Measurements from ENCODE around the gene FIP1L1. TPM values are rescaled to one million over a fixed set of nuclear protein-coding genes. Genes with fewer than 3 reads are reported as not detected.

The FIP1L1 gene
- total RNA-seq, 1 experiment from 2014 or later = 44.8 TPM

- CTCF ChIA-PET = no interaction called here
These were observed 46.8 kb downstream of the FIP1L1 start for GRCh38 chr4:53424280-53424679.

DNA sequence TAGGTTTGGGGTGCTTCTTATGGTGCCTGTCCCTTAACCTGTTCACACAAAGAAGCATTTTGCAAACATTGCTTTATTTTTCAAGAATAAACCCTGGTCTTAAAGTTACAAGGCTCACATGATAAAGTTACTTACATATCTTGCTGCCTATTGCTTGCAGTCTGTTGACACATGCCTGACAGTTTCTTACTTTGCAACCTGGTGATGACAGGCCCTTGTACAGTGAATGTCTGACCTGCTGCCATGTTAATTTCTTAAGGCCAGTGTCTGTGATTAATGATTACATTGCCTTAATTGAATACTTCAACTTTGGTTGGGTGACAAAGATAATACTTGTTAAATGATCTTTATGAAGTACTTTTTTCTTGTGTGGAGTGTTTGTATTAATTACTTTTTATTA, 49.9 kb downstream of the FIP1L1 start:
- Histone ChIP-seq H4K20me1 (ENCODE audit: insufficient read depth) (peaks cover 4% of the 10 kb centered on the region; the same call in 1 of the 2 replicates), H3K9me2 (ENCODE audit: insufficient read depth) (no peaks in the 10 kb centered on the region), H2AFZ (no peak overlapping the region), H3K36me3 (ENCODE audit: low read depth) (0 out of 2 replicates have a peak, but pooled peaks cover 14% of the 10 kb centered on the region), H3F3A (ENCODE audit: insufficient read depth, low read depth) (peaks cover 5% of the 10 kb centered on the region; the same call in 1 of the 2 replicates), H3K27me3 (ENCODE audit: insufficient read depth, low read depth) (no peaks in the 10 kb centered on the region), H3K4me1 (replicated peaks; ENCODE audit: insufficient read depth) (no peaks in the 10 kb centered on the region), H3K4me3 (no peak overlapping the region), H3K27ac (no peak overlapping the region), H3K9me3 (ENCODE audit: insufficient read depth, low read depth) (no peaks in the 10 kb centered on the region), H3K79me2 (ENCODE audit: low read depth) (no peaks in the 10 kb centered on the region), H3K4me2 (no peak overlapping the region)
- TF ChIP-seq, protein P1, sequence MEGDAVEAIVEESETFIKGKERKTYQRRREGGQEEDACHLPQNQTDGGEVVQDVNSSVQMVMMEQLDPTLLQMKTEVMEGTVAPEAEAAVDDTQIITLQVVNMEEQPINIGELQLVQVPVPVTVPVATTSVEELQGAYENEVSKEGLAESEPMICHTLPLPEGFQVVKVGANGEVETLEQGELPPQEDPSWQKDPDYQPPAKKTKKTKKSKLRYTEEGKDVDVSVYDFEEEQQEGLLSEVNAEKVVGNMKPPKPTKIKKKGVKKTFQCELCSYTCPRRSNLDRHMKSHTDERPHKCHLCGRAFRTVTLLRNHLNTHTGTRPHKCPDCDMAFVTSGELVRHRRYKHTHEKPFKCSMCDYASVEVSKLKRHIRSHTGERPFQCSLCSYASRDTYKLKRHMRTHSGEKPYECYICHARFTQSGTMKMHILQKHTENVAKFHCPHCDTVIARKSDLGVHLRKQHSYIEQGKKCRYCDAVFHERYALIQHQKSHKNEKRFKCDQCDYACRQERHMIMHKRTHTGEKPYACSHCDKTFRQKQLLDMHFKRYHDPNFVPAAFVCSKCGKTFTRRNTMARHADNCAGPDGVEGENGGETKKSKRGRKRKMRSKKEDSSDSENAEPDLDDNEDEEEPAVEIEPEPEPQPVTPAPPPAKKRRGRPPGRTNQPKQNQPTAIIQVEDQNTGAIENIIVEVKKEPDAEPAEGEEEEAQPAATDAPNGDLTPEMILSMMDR (conservative IDR thresholded peaks at IDR 0.05) = no peak
- no peak for TF ChIP-seq EZH2 (IDR thresholded peaks at IDR 0.05; ENCODE audit: low read depth)
- POLR2A ChIA-PET (ENCODE audit: unreplicated experiment) = no interaction called here
- no TSS peak for BruUV-seq (replicated peaks)
- intact Hi-C loops (cut with micrococcal nuclease; ENCODE audit: unreplicated experiment) = no loop called here
- no peak for DNase-seq
- CTCF ChIA-PET = no interaction called here

More at GRCh38 chr4:53424280-53424679, 46.8 kb downstream of the FIP1L1 start:
- H3K4me3 ChIP-seq = no peak overlapping the region
- 0 out of 2 replicates have a peak, but pooled peaks cover 4% of the 10 kb centered on the region for H4K20me1 ChIP-seq (ENCODE audit: insufficient read depth)
- no peaks in the 10 kb centered on the region for H3K4me1 ChIP-seq (replicated peaks; ENCODE audit: insufficient read depth)
- H3K79me2 ChIP-seq (ENCODE audit: low read depth) = no peaks in the 10 kb centered on the region
- no TSS peak for BruUV-seq (replicated peaks)
- H3F3A ChIP-seq (ENCODE audit: insufficient read depth, low read depth) = no peaks in the 10 kb centered on the region
- H3K4me2 ChIP-seq = no peak overlapping the region
- H3K36me3 ChIP-seq (ENCODE audit: low read depth) = 0 out of 2 replicates have a peak, but pooled peaks cover 7% of the 10 kb centered on the region
- H2AFZ ChIP-seq = no peak overlapping the region
- H3K9me2 ChIP-seq (ENCODE audit: insufficient read depth) = no peaks in the 10 kb centered on the region
- H3K27ac ChIP-seq = no peak overlapping the region
- POLR2A ChIA-PET (ENCODE audit: unreplicated experiment) = no interaction called here
- H3K27me3 ChIP-seq (ENCODE audit: insufficient read depth, low read depth) = no peaks in the 10 kb centered on the region
- H3K9me3 ChIP-seq (ENCODE audit: insufficient read depth, low read depth) = no peaks in the 10 kb centered on the region
- DNase-seq = no peak
- TF ChIP-seq, protein P1 (conservative IDR thresholded peaks at IDR 0.05) = no peak
- TF ChIP-seq EZH2 (IDR thresholded peaks at IDR 0.05; ENCODE audit: low read depth) = no peak
- intact Hi-C loops (cut with micrococcal nuclease; ENCODE audit: unreplicated experiment) = no loop called here

- H3K4me3 ChIP-seq = no peak overlapping the region
- no peaks in the 10 kb centered on the region for H3K79me2 ChIP-seq (ENCODE audit: low read depth)
- ChIA-PET POLR2A (ENCODE audit: unreplicated experiment) (no interaction called here), CTCF (no interaction called here)
- no peak overlapping the region for H3K4me2 ChIP-seq
- H3F3A ChIP-seq (ENCODE audit: insufficient read depth, low read depth) = peaks cover 12% of the 10 kb centered on the region; the same call in 1 of the 2 replicates
- intact Hi-C loops (cut with micrococcal nuclease; ENCODE audit: unreplicated experiment) = no loop called here
- no peak overlapping the region for H3K27ac ChIP-seq
- no peak overlapping the region for H2AFZ ChIP-seq
- no peaks in the 10 kb centered on the region for H3K27me3 ChIP-seq (ENCODE audit: insufficient read depth, low read depth)
- H3K9me3 ChIP-seq (ENCODE audit: insufficient read depth, low read depth) = no peaks in the 10 kb centered on the region
- no peaks in the 10 kb centered on the region for H3K9me2 ChIP-seq (ENCODE audit: insufficient read depth)
- H3K36me3 ChIP-seq (ENCODE audit: low read depth) = 0 out of 2 replicates have a peak, but pooled peaks cover 14% of the 10 kb centered on the region
- H3K4me1 ChIP-seq (replicated peaks; ENCODE audit: insufficient read depth) = no peaks in the 10 kb centered on the region
- no peak for DNase-seq
- BruUV-seq (replicated peaks) = no TSS peak
- peaks cover 3% of the 10 kb centered on the region; the same call in 1 of the 2 replicates for H4K20me1 ChIP-seq (ENCODE audit: insufficient read depth)
- TF ChIP-seq, protein P1 (conservative IDR thresholded peaks at IDR 0.05) = no peak
- TF ChIP-seq EZH2 (IDR thresholded peaks at IDR 0.05; ENCODE audit: low read depth) = no peak
These were observed 53.6 kb downstream of the FIP1L1 start for GRCh38 chr4:53431052-53431451.
